ENCODE results near the gene PRKACB.
"Not testable (repeated sequence)": the region's sequence is repeated elsewhere in the genome, so short reads cannot be mapped to it uniquely, and the experiment has no call there.

DNA sequence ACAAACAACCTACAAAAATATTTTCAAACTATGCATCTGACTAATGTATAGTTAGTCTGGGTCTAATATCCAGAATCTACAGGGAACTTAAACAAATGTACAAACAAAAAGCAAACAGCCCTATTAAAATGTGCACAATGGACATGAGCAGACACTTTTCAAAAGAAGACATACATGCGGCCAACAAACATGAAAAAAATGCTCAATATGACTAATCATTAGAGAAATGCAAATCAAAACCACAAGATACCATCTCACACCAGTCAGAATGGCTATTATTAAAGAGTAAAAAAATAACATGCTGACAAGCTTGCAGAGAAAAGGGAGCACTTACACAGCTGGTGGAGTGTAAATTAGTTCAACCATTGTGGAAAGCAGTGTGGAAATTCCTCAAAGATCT, 36.5 kb upstream of the PRKACB start:
- TF ChIP-seq JUNB (IDR thresholded peaks at IDR 0.05; ENCODE audit: unreplicated experiment); EZH2 (IDR thresholded peaks at IDR 0.05; ENCODE audit: low read depth, unreplicated experiment): not testable (repeated sequence)
- TF ChIP-seq, protein P1, sequence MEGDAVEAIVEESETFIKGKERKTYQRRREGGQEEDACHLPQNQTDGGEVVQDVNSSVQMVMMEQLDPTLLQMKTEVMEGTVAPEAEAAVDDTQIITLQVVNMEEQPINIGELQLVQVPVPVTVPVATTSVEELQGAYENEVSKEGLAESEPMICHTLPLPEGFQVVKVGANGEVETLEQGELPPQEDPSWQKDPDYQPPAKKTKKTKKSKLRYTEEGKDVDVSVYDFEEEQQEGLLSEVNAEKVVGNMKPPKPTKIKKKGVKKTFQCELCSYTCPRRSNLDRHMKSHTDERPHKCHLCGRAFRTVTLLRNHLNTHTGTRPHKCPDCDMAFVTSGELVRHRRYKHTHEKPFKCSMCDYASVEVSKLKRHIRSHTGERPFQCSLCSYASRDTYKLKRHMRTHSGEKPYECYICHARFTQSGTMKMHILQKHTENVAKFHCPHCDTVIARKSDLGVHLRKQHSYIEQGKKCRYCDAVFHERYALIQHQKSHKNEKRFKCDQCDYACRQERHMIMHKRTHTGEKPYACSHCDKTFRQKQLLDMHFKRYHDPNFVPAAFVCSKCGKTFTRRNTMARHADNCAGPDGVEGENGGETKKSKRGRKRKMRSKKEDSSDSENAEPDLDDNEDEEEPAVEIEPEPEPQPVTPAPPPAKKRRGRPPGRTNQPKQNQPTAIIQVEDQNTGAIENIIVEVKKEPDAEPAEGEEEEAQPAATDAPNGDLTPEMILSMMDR (conservative IDR thresholded peaks at IDR 0.05; ENCODE audit: low read depth in 2 of 2), result not testable (repeated sequence)

All from GM23338 (cell line).